ENCODE results near the gene IGF2. TPM values are rescaled to one million over a fixed set of nuclear protein-coding genes. Genes with fewer than 3 reads are reported as not detected.

Gene IGF2
- total RNA-seq, 1 donor from 2014 or later: 110 TPM

- Mint-ChIP-seq H3K9me3 (ENCODE audit: low read depth) (peaks cover 4% of the 10 kb centered on the region), H3K4me3 (ENCODE audit: unreplicated experiment) (no peak overlapping the region), H3K4me1 (ENCODE audit: low read depth) (peaks cover 31% of the 10 kb centered on the region), H3K27me3 (ENCODE audit: low read depth) (no peaks in the 10 kb centered on the region), H3K36me3 (ENCODE audit: low read depth) (peaks cover 2% of the 10 kb centered on the region), H3K27ac (ENCODE audit: unreplicated experiment) (no peak overlapping the region)
- TF ChIP-seq CTCF (IDR thresholded peaks at IDR 0.05): no peak
- peak; percentile 87 for DNase-seq (ENCODE audit: low spot score)
Observed at GRCh38 chr11:2092956-2093412, 46.2 kb downstream of the IGF2 start.

GRCh38 chr11:2092464-2092910, 46.7 kb downstream of the IGF2 start:
- TF ChIP-seq CTCF (IDR thresholded peaks at IDR 0.05): no peak
- Mint-ChIP-seq H3K9me3 (ENCODE audit: low read depth) (peaks cover 4% of the 10 kb centered on the region), H3K36me3 (ENCODE audit: low read depth) (peaks cover 2% of the 10 kb centered on the region), H3K4me1 (ENCODE audit: low read depth) (peaks cover 28% of the 10 kb centered on the region), H3K27ac (ENCODE audit: unreplicated experiment) (no peak overlapping the region), H3K27me3 (ENCODE audit: low read depth) (no peaks in the 10 kb centered on the region), H3K4me3 (ENCODE audit: unreplicated experiment) (no peak overlapping the region)
- peak; percentile 72 for DNase-seq (ENCODE audit: low spot score)

GRCh38 chr11:2091786-2092463, 47.3 kb downstream of the IGF2 start:
- Mint-ChIP-seq H3K27ac (ENCODE audit: unreplicated experiment) (no peak overlapping the region), H3K4me3 (ENCODE audit: unreplicated experiment) (no peak overlapping the region), H3K9me3 (ENCODE audit: low read depth) (peaks cover 4% of the 10 kb centered on the region), H3K27me3 (ENCODE audit: low read depth) (no peaks in the 10 kb centered on the region), H3K36me3 (ENCODE audit: low read depth) (peaks cover 2% of the 10 kb centered on the region), H3K4me1 (ENCODE audit: low read depth) (peaks cover 23% of the 10 kb centered on the region)
- TF ChIP-seq CTCF (IDR thresholded peaks at IDR 0.05): no peak
- DNase-seq (ENCODE audit: low spot score): no peak

- DNase-seq (ENCODE audit: low spot score): no peak
- no peak overlapping the region for H3K4me3 Mint-ChIP-seq (ENCODE audit: unreplicated experiment)
- TF ChIP-seq CTCF (IDR thresholded peaks at IDR 0.05): no peak
- peaks cover 2% of the 10 kb centered on the region for H3K36me3 Mint-ChIP-seq (ENCODE audit: low read depth)
- peaks cover 4% of the 10 kb centered on the region for H3K9me3 Mint-ChIP-seq (ENCODE audit: low read depth)
- peaks cover 16% of the 10 kb centered on the region for H3K4me1 Mint-ChIP-seq (ENCODE audit: low read depth)
- H3K27me3 Mint-ChIP-seq (ENCODE audit: low read depth): no peaks in the 10 kb centered on the region
- H3K27ac Mint-ChIP-seq (ENCODE audit: unreplicated experiment): no peak overlapping the region
Observed at GRCh38 chr11:2091112-2091746, 48.0 kb downstream of the IGF2 start.

- Mint-ChIP-seq H3K27ac (ENCODE audit: unreplicated experiment) (no peak overlapping the region), H3K36me3 (ENCODE audit: low read depth) (peaks cover 2% of the 10 kb centered on the region)
Observed at GRCh38 chr11:2090172-2091111, 48.7 kb downstream of the IGF2 start.

More at GRCh38 chr11:2090172-2091111, 48.7 kb downstream of the IGF2 start:
- Mint-ChIP-seq H3K9me3 (ENCODE audit: low read depth) (peaks cover 4% of the 10 kb centered on the region), H3K4me1 (ENCODE audit: low read depth) (peaks cover 8% of the 10 kb centered on the region), H3K27me3 (ENCODE audit: low read depth) (no peaks in the 10 kb centered on the region), H3K4me3 (ENCODE audit: unreplicated experiment) (no peak overlapping the region)
- no peak for TF ChIP-seq CTCF (IDR thresholded peaks at IDR 0.05)
- DNase-seq (ENCODE audit: low spot score): peak; percentile 75

Measured in chondrocyte (in vitro differentiated cells).